ENCODE results near the gene STON2. TPM values are rescaled to one million over a fixed set of nuclear protein-coding genes. Genes with fewer than 3 reads are reported as not detected.

STON2 gene
- total and polyA plus RNA-seq, 2 of the 8 experiments (the other 6 are each of a cell fraction or from before 2014, with no cell fraction given), result 8.9 to 50.0 TPM

DNA sequence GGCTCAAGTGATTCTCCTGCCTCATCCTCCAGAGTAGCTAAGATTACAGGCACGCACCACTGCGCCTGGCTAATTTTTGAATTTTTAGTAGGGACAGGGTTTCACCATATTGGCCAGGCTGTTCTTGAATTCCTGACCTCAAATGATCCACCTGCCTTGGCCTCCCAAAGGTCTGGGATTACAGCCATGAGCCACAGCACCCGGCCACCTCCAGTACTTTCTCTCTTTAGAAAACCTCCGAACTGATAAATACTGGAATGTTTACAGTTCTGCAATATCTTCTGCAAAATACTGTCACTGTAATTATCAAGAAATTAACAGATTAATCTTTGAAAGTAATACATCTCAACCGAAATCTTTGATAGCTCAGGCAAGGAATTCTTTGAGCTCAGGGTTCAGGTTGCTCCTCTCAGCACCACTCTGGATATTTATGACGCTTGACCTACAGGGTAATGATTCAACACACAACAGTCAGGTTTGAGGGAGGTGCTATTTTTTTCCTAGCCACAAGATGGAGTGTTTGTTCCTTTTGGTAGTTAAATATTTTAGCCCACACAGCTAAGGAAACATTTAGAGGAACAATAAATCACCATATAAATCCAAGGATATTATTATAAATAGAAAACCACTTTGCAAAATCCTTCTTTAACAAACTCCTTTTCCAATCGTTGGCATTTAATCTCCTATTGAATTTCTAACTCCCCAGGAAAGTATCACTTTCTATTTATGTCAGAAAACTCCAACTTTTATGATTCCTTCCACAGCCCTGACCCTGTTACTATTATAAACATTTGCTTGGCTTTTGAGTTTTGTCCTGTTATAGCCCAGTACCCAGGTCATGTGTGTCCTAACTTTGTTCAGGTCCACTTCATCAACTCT is 130.8 kb downstream of the STON2 start (continued):
- TF ChIP-seq, protein P1, sequence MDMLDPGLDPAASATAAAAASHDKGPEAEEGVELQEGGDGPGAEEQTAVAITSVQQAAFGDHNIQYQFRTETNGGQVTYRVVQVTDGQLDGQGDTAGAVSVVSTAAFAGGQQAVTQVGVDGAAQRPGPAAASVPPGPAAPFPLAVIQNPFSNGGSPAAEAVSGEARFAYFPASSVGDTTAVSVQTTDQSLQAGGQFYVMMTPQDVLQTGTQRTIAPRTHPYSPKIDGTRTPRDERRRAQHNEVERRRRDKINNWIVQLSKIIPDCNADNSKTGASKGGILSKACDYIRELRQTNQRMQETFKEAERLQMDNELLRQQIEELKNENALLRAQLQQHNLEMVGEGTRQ (IDR thresholded peaks at IDR 0.05; ENCODE audit: low read length), result no peak
- TF ChIP-seq TAF7 (optimal IDR thresholded peaks at IDR 0.05; ENCODE audit: borderline replicate concordance, low read depth, low read length), result no peak
- no peak for TF ChIP-seq NANOG (IDR thresholded peaks at IDR 0.05; ENCODE audit: insufficient read depth, low read depth, low read length, poor library complexity, severe bottlenecking)
- no peak for TF ChIP-seq EGR1 (IDR thresholded peaks at IDR 0.05; ENCODE audit: borderline replicate concordance, low read depth, low read length)
- no peak for TF ChIP-seq TEAD4 (IDR thresholded peaks at IDR 0.05; ENCODE audit: low read depth, low read length)
- no peak for TF ChIP-seq CEBPB (IDR thresholded peaks at IDR 0.05; ENCODE audit: low read depth, low read length)
- no peak for TF ChIP-seq RBBP5 (IDR thresholded peaks at IDR 0.05; ENCODE audit: borderline replicate concordance, low read depth, low read length)
- no peak for TF ChIP-seq SP1 (IDR thresholded peaks at IDR 0.05; ENCODE audit: low read depth, low read length)
- 0 out of 2 replicates have a peak, but pooled peaks have one; percentile 26 for TF ChIP-seq CREB1 (IDR thresholded peaks at IDR 0.05)

All from H1 (cell line).